Skeletal muscle tissue (tissue), 4 donors: ENCODE data around the gene NUDT14. TPM values are rescaled to one million over a fixed set of nuclear protein-coding genes. Genes with fewer than 3 reads are reported as not detected.

ENCODE experiments used
- H3K27ac ChIP-seq: one replicate; pipeline ENCODE4 v1.7.0; 2013; ENCODE audit warnings: mild to moderate bottlenecking, low read depth, low read length, inconsistent platforms
- H3K27me3 ChIP-seq, 3 donors: one replicate each; pipeline ENCODE4 v1.7.0; 2013; ENCODE audit warnings: low read length in 3 of 3; ENCODE audit not compliant: control insufficient read depth in 3 of 3, insufficient read depth in 3 of 3
- H3K36me3 ChIP-seq, 3 donors: one replicate each; pipeline ENCODE4 v1.7.0; 2013; ENCODE audit warnings: low read length in 3 of 3; ENCODE audit not compliant: control insufficient read depth in 3 of 3, insufficient read depth in 3 of 3
- H3K4me1 ChIP-seq, 3 donors: one replicate each; pipeline ENCODE4 v1.7.0; 2013; ENCODE audit warnings: low read length in 3 of 3, mild to moderate bottlenecking in 3 of 3; ENCODE audit not compliant: control insufficient read depth in 3 of 3, insufficient read depth in 3 of 3
- H3K4me3 ChIP-seq, 3 donors: one replicate each; pipeline ENCODE4 v1.7.0; 2013; ENCODE audit warnings: low read length in 3 of 3
- H3K9ac ChIP-seq, 3 donors: one replicate each; pipeline ENCODE4 v1.7.0; 2013; ENCODE audit warnings: low read length in 3 of 3, mild to moderate bottlenecking in 3 of 3, moderate library complexity in 2 of 3, low read depth in 1 of 3
- H3K9me3 ChIP-seq, 3 donors: one replicate each; pipeline ENCODE4 v1.7.0; 2013; ENCODE audit warnings: low read length in 3 of 3; ENCODE audit not compliant: control insufficient read depth in 3 of 3
- total RNA-seq: library from RNA; depleted of rRNA; stranded (reverse); fragments of >200 nt; gene quantifications from one replicate; pipeline ENCODE4 v1.2.3, GENCODE V29; 2014
- donor health status: Osteomylitis.

Gene NUDT14
- total RNA-seq, 1 donor from 2014 or later: 17.2 TPM

- H3K4me1 ChIP-seq: peaks cover 24 to 65% (median 53%) of the 10 kb centered on the region in 3 donors
- H3K27ac ChIP-seq: no peak overlapping the region
- no peaks in the 10 kb centered on the region for H3K36me3 ChIP-seq
- no peak overlapping the region for H3K4me3 ChIP-seq
- H3K9ac ChIP-seq: no peak overlapping the region
- H3K9me3 ChIP-seq: no peaks in the 10 kb centered on the region
- no peaks in the 10 kb centered on the region for H3K27me3 ChIP-seq
Measured at GRCh38 chr14:105178069-105178867, 2.8 kb downstream of the NUDT14 start.

GRCh38 chr14:105177082-105177481 lies 4.0 kb downstream of the NUDT14 start:
- Histone ChIP-seq H3K9ac (peak overlapping the region in 2 of 3 donors; percentile 38 to 40), H3K36me3 (no peaks in the 10 kb centered on the region), H3K9me3 (no peaks in the 10 kb centered on the region), H3K27ac (peak overlapping the region; percentile 75), H3K4me1 (peaks cover 24 to 59% (median 46%) of the 10 kb centered on the region in 3 donors), H3K27me3 (no peaks in the 10 kb centered on the region), H3K4me3 (no peak overlapping the region)

GRCh38 chr14:105176513-105176912 lies 4.6 kb downstream of the NUDT14 start:
- H3K9me3 ChIP-seq: no peaks in the 10 kb centered on the region
- no peak overlapping the region for H3K4me3 ChIP-seq
- H3K27me3 ChIP-seq: no peaks in the 10 kb centered on the region
- peak overlapping the region; percentile 75 for H3K27ac ChIP-seq
- no peaks in the 10 kb centered on the region for H3K36me3 ChIP-seq
- H3K9ac ChIP-seq: peak overlapping the region in 2 of 3 donors; percentile 38 to 40
- H3K4me1 ChIP-seq: peaks cover 27 to 59% (median 46%) of the 10 kb centered on the region in 3 donors

- Histone ChIP-seq H3K36me3 (no peaks in the 10 kb centered on the region), H3K27ac (no peak overlapping the region), H3K4me3 (no peak overlapping the region), H3K27me3 (peaks cover 0 to 5% (median 3%) of the 10 kb centered on the region in 3 donors), H3K9ac (no peak overlapping the region), H3K9me3 (no peaks in the 10 kb centered on the region), H3K4me1 (peaks cover 42 to 65% (median 60%) of the 10 kb centered on the region in 3 donors)
Measured at GRCh38 chr14:105173901-105174894, 6.9 kb downstream of the NUDT14 start.

GRCh38 chr14:105173145-105173544 lies 8.0 kb downstream of the NUDT14 start:
- Histone ChIP-seq H3K4me3 (no peak overlapping the region), H3K4me1 (peaks cover 42 to 62% (median 60%) of the 10 kb centered on the region in 3 donors), H3K36me3 (no peaks in the 10 kb centered on the region), H3K27me3 (peaks cover 0 to 5% (median 3%) of the 10 kb centered on the region in 3 donors), H3K9me3 (no peaks in the 10 kb centered on the region), H3K27ac (no peak overlapping the region), H3K9ac (no peak overlapping the region)

GRCh38 chr14:105172476-105172875 lies 8.6 kb downstream of the NUDT14 start:
- Histone ChIP-seq H3K9me3 (no peaks in the 10 kb centered on the region), H3K27ac (no peak overlapping the region), H3K27me3 (peaks cover 0 to 5% (median 3%) of the 10 kb centered on the region in 3 donors), H3K36me3 (no peaks in the 10 kb centered on the region), H3K4me1 (peaks cover 41 to 56% (median 55%) of the 10 kb centered on the region in 3 donors), H3K9ac (no peak overlapping the region), H3K4me3 (no peak overlapping the region)

GRCh38 chr14:105171004-105171673 lies 10.0 kb downstream of the NUDT14 start:
- Histone ChIP-seq H3K27me3 (peaks cover 4 to 5% (median 5%) of the 10 kb centered on the region in 3 donors), H3K4me1 (peaks cover 37 to 53% (median 53%) of the 10 kb centered on the region in 3 donors), H3K4me3 (peak overlapping the region in 2 of 3 donors; percentile 7 to 52), H3K36me3 (no peaks in the 10 kb centered on the region), H3K9me3 (no peaks in the 10 kb centered on the region), H3K27ac (peak overlapping the region; percentile 66), H3K9ac (peak overlapping the region in 2 of 3 donors; percentile 65 to 79)

- no peaks in the 10 kb centered on the region for H3K36me3 ChIP-seq
- peak overlapping the region in 1 of 3 donors; percentile 79 for H3K9ac ChIP-seq
- peaks cover 43 to 57% (median 53%) of the 10 kb centered on the region in 3 donors for H3K4me1 ChIP-seq
- H3K27ac ChIP-seq: peak overlapping the region; percentile 66
- peak overlapping the region in 2 of 3 donors; percentile 7 to 52 for H3K4me3 ChIP-seq
- H3K9me3 ChIP-seq: no peaks in the 10 kb centered on the region
- H3K27me3 ChIP-seq: peaks cover 4 to 7% (median 5%) of the 10 kb centered on the region in 3 donors
Measured at GRCh38 chr14:105169776-105170655, 11.1 kb downstream of the NUDT14 start.
